GM12872 (cell line): ENCODE measurements around the gene CCNB1IP1.

Experiments used
- CTCF ChIP-seq: IDR thresholded peaks from 3 replicates; pipeline ENCODE4 v1.5.1; 2011; ENCODE audit warnings: low read depth, mild to moderate bottlenecking, low read length, moderate library complexity; ENCODE audit not compliant: insufficient read depth

The CCNB1IP1 gene

DNA sequence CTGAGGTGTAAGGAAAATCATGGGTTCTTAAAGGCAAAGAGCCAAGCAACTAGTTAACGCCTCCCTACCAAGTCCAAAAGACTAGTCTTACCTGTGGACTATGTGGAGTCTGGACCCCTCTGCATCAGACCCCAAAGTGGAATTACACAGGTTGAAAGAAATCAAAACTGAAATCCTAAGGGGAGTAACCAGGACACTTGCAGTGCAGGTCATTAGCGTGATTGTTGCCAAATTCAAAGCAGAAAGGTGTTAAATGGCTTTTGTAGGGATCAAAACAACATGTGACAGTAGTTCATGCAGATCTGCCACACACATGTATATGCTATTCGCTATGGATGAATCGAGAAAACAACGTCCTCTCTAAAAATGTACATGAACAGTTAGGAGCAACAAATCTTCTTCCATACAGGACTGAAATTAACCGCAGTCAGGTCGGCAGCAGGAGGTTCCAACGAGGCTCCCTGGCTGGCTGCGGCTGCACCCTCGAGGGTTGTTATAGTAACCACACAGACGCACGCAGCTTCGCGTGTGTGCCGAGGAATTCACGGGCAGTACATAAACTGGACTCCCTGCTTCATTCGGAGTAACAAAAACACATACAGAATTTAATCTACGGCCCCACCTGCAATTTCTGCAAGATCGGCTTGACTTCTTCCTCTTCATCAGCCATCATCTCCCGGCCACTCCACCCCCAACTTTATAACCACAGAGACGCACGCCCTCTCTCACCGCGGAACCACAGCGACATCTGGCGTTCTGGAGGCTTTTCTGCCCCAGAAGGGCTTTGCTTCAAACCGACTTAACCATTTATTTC, 27.6 kb downstream of the CCNB1IP1 start, which contains the start of gene TTC5:
Gene TTC5 (minus strand): TSS at position 687 of the 814 bp plus-strand sequence. CDS start 14 bp downstream, at position 673.
- peak; percentile 92 for TF ChIP-seq CTCF

DNA sequence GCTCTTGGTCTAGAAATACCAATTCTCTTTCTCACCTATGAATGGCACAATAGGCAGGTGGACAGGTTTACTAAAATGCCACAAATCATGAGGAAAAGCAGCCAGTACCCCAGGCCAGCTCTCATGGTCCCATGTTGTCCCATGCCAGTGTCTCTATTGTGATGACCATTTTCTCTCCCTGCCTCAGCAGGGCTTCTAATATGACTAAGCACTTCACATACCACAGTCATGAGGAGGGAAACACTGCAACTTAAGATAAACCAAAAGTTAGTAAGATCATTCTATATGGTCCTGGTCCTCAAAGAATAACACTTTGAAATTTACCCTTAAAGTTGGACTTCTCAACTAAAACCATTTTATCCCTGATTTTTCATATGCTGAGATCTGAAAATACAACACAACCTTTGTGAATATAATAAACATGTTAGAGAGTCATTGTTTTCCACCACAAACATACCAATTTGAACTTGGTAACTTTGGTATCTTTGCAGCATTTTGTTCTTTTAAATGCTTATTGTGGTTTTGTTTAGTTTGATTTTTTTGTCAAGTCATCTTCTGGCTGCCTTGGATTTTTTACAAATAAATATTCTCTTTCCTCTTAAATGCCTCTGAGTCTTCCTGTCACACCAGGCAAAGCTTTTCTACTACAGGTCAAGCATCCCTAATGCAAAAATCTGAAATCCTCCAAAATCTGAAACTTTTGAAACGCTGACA, 30.9 kb downstream of the CCNB1IP1 start:
- no peak for TF ChIP-seq CTCF

DNA sequence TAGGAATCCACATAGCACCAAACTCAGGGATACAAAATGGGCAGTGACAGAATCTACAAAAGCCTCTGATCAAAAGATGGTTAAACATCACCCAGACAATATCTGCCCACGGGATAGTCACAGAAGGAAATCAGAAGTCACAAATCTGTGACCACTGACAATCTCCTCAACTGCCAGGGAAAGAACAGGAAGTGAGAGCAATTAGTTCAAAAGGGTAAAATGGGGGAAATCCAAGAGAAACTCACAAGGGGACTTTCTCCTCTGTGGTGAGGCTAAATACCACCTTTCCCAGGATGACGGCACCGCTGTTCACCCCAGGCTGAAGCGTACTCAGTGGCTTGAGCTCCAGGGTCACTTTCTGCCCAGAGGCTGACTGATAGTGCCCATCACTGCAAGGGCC, 38.0 kb downstream of the CCNB1IP1 start:
- no peak for TF ChIP-seq CTCF

DNA sequence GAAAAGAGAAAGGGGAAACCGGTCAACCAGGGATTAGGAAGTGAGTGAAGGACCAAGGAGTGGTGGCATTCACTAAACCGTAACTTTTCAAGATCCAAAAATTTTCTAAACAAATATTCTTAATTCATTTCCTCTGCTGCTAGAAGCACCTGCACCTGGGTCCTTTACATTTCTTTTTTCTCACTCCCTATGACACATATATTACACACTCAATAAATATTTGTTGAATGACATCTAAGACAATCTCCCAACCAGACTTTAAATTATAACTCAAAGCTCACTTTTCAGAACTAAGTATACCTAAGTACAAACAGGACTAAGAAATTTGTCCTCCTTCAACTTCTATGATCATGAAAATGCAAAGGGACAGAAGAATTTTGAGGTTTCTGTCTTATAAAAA, 38.4 kb downstream of the CCNB1IP1 start:
- no peak for TF ChIP-seq CTCF

- TF ChIP-seq CTCF = no peak
Measured at GRCh38 chr14:20278414-20278813, 54.7 kb downstream of the CCNB1IP1 start.

DNA sequence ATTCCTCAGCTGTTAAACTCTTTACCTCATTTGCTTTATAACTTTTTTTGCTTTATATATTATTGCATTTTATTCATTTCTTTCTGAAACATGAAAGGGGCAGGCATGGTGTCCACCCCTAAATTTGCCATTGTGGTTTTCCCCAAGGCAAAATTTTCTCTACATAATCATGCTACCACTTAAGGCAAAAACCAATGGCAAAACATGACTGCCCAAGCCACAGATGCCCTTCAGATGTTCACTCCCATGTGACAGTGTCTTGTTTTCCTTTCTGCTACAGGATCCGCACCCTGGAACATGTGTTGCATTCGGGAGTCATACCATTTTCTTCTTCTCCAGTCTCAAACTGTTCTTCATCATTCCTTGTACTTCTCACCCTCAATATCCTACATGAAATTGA, 55.7 kb downstream of the CCNB1IP1 start:
- no peak for TF ChIP-seq CTCF

GRCh38 chr14:20274062-20274461, 59.0 kb downstream of the CCNB1IP1 start:
- TF ChIP-seq CTCF = no peak
